ENCODE data around the gene ICA1L. TPM values are rescaled to one million over a fixed set of nuclear protein-coding genes. Genes with fewer than 3 reads are reported as not detected.

The ICA1L gene
- total and polyA plus RNA-seq, 2 of the 13 experiments (the other 11 are each of a cell fraction or from before 2014, with no cell fraction given) = 1.5 to 2.4 TPM

- TF ChIP-seq, protein P1, sequence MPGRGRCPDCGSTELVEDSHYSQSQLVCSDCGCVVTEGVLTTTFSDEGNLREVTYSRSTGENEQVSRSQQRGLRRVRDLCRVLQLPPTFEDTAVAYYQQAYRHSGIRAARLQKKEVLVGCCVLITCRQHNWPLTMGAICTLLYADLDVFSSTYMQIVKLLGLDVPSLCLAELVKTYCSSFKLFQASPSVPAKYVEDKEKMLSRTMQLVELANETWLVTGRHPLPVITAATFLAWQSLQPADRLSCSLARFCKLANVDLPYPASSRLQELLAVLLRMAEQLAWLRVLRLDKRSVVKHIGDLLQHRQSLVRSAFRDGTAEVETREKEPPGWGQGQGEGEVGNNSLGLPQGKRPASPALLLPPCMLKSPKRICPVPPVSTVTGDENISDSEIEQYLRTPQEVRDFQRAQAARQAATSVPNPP (CRISPR knock-in tag; IDR thresholded peaks at IDR 0.05) = 0 out of 2 replicates have a peak, but pooled peaks have one; percentile 27
- TF ChIP-seq ZNF567 (CRISPR knock-in tag; IDR thresholded peaks at IDR 0.05; ENCODE audit: borderline replicate concordance) = 0 out of 2 replicates have a peak, but pooled peaks have one; percentile 58
- TF ChIP-seq ZHX2 (IDR thresholded peaks at IDR 0.05; ENCODE audit: low read depth) = no peak
- 0 out of 2 replicates have a peak, but pooled peaks have one; percentile 50 for TF ChIP-seq ZHX2 (CRISPR knock-in tag; IDR thresholded peaks at IDR 0.05; ENCODE audit: borderline replicate concordance)
- 0 out of 2 replicates have a peak, but pooled peaks have one; percentile 31 for TF ChIP-seq ZSCAN9 (CRISPR knock-in tag; IDR thresholded peaks at IDR 0.05; ENCODE audit: borderline replicate concordance)
- TF ChIP-seq, protein P2, sequence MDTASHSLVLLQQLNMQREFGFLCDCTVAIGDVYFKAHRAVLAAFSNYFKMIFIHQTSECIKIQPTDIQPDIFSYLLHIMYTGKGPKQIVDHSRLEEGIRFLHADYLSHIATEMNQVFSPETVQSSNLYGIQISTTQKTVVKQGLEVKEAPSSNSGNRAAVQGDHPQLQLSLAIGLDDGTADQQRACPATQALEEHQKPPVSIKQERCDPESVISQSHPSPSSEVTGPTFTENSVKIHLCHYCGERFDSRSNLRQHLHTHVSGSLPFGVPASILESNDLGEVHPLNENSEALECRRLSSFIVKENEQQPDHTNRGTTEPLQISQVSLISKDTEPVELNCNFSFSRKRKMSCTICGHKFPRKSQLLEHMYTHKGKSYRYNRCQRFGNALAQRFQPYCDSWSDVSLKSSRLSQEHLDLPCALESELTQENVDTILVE (CRISPR knock-in tag; IDR thresholded peaks at IDR 0.05) = 0 out of 2 replicates have a peak, but pooled peaks have one; percentile 48
- TF ChIP-seq SNAPC2 (CRISPR knock-in tag; IDR thresholded peaks at IDR 0.05) = no peak; the same call in 1 of the 2 replicates
- TF ChIP-seq ZBTB14 (CRISPR knock-in tag; IDR thresholded peaks at IDR 0.05) = peak; percentile 95
- peak; percentile 86 for TF ChIP-seq ELF1 (CRISPR knock-in tag; IDR thresholded peaks at IDR 0.05)
- TF ChIP-seq SRY (CRISPR knock-in tag; IDR thresholded peaks at IDR 0.05) = no peak; the same call in 1 of the 2 replicates
- TF ChIP-seq BRCA1 (CRISPR knock-in tag; IDR thresholded peaks at IDR 0.05) = peak; percentile 78; the same call in 1 of the 2 replicates
- peak; percentile 66 for TF ChIP-seq FOXA3 (CRISPR knock-in tag; IDR thresholded peaks at IDR 0.05)
- 0 out of 2 replicates have a peak, but pooled peaks have one; percentile 20 for TF ChIP-seq ZNF777 (CRISPR knock-in tag; IDR thresholded peaks at IDR 0.05)
- no peak for TF ChIP-seq ZNF205 (CRISPR knock-in tag; IDR thresholded peaks at IDR 0.05)
Observed at GRCh38 chr2:202911512-202912341, 40.2 kb upstream of the ICA1L start, which contains the start of the genes CARF and WDR12 (continued).

Measured in HepG2 (cell line).